Limb (tissue), 2 donors: ENCODE data around the gene SLC43A2.
A peak's percentile ranks its signal among the peaks of the same experiment; 100 is the strongest.
"Not testable (repeated sequence)": the region's sequence is repeated elsewhere in the genome, so short reads cannot be mapped to it uniquely, and the experiment has no call there.

Experiments used
- DNase-seq, 2 donors: peaks; one replicate each; pipeline ENCODE4 v3.0.0-alpha.2; 2016; ENCODE audit errors: extremely low spot score in 2 of 2

Gene SLC43A2

GRCh38 chr17:1563471-1563785 lies 65.2 kb downstream of the SLC43A2 start:
- DNase-seq: not testable (repeated sequence)

GRCh38 chr17:1562176-1562643 lies 66.4 kb downstream of the SLC43A2 start:
- no peak for DNase-seq

GRCh38 chr17:1561420-1562175 lies 67.0 kb downstream of the SLC43A2 start:
- peak in 1 of 2 donors; percentile 63 for DNase-seq

- no peak for DNase-seq
Measured at GRCh38 chr17:1560858-1561355, 67.7 kb downstream of the SLC43A2 start.

- DNase-seq: no peak
Measured at GRCh38 chr17:1560101-1560857, 68.4 kb downstream of the SLC43A2 start.

GRCh38 chr17:1559047-1560043 lies 69.3 kb downstream of the SLC43A2 start:
- no peak for DNase-seq

- DNase-seq: no peak
Measured at GRCh38 chr17:1558401-1558800, 70.2 kb downstream of the SLC43A2 start.

- DNase-seq: no peak
Measured at GRCh38 chr17:1557355-1558095, 71.1 kb downstream of the SLC43A2 start.

GRCh38 chr17:1555651-1556471 lies 72.8 kb downstream of the SLC43A2 start:
- DNase-seq: no peak

GRCh38 chr17:1554751-1555540 lies 73.7 kb downstream of the SLC43A2 start:
- DNase-seq: no peak

- no peak for DNase-seq
Measured at GRCh38 chr17:1553354-1554266, 75.0 kb downstream of the SLC43A2 start.

GRCh38 chr17:1552932-1553331 lies 75.7 kb downstream of the SLC43A2 start:
- no peak for DNase-seq

- DNase-seq: no peak
Measured at GRCh38 chr17:1551741-1552140, 76.9 kb downstream of the SLC43A2 start.

GRCh38 chr17:1548032-1548431 lies 80.6 kb downstream of the SLC43A2 start:
- DNase-seq: no peak

GRCh38 chr17:1546292-1546922 lies 82.2 kb downstream of the SLC43A2 start:
- no peak for DNase-seq

GRCh38 chr17:1545618-1546017 lies 83.0 kb downstream of the SLC43A2 start:
- no peak for DNase-seq

- DNase-seq: no peak
Measured at GRCh38 chr17:1542316-1542715, 86.3 kb downstream of the SLC43A2 start.
